ENCODE results near the gene KIAA2012. TPM values are rescaled to one million over a fixed set of nuclear protein-coding genes. Genes with fewer than 3 reads are reported as not detected.

The KIAA2012 gene
- total RNA-seq, 1 donor from 2014 or later, result not detected

GRCh38 chr2:202149155-202149762 is 76.2 kb downstream of the KIAA2012 start:
- TF ChIP-seq CTCF (IDR thresholded peaks at IDR 0.05), result no peak
- Mint-ChIP-seq H3K9me3 (no peaks in the 10 kb centered on the region), H3K27me3 (peaks cover 13% of the 10 kb centered on the region), H3K4me3 (no peak overlapping the region), H3K4me1 (no peaks in the 10 kb centered on the region), H3K27ac (no peak overlapping the region), H3K36me3 (ENCODE audit: low read depth) (no peaks in the 10 kb centered on the region)
- ChIA-PET POLR2A (no interaction called here), CTCF (no interaction called here)
- intact Hi-C loops (cut with micrococcal nuclease), result no loop called here
- ATAC-seq (ENCODE audit: low read depth), result no peak
- DNase-seq, result no peak

- no peak overlapping the region for H3K4me3 Mint-ChIP-seq
- peaks cover 13% of the 10 kb centered on the region for H3K27me3 Mint-ChIP-seq
- H3K36me3 Mint-ChIP-seq (ENCODE audit: low read depth), result no peaks in the 10 kb centered on the region
- ATAC-seq (ENCODE audit: low read depth) (no peak), DNase-seq (no peak)
- H3K9me3 Mint-ChIP-seq, result no peaks in the 10 kb centered on the region
- TF ChIP-seq CTCF (IDR thresholded peaks at IDR 0.05), result no peak
- ChIA-PET CTCF (no interaction called here), POLR2A (no interaction called here)
- H3K4me1 Mint-ChIP-seq, result no peaks in the 10 kb centered on the region
- H3K27ac Mint-ChIP-seq, result no peak overlapping the region
- intact Hi-C loops (cut with micrococcal nuclease), result no loop called here
These were observed 76.9 kb downstream of the KIAA2012 start for GRCh38 chr2:202149936-202150335.

GRCh38 chr2:202152104-202152715 is 79.2 kb downstream of the KIAA2012 start:
- no peak for DNase-seq
- Mint-ChIP-seq H3K27me3 (peaks cover 16% of the 10 kb centered on the region), H3K9me3 (no peaks in the 10 kb centered on the region), H3K4me1 (no peaks in the 10 kb centered on the region), H3K4me3 (no peak overlapping the region), H3K36me3 (ENCODE audit: low read depth) (no peaks in the 10 kb centered on the region), H3K27ac (no peak overlapping the region)
- no peak for ATAC-seq (ENCODE audit: low read depth)
- ChIA-PET CTCF (no interaction called here), POLR2A (no interaction called here)
- no peak for TF ChIP-seq CTCF (IDR thresholded peaks at IDR 0.05)
- intact Hi-C loops (cut with micrococcal nuclease), result no loop called here

- ChIA-PET POLR2A (no interaction called here), CTCF (no interaction called here)
- no peak overlapping the region for H3K4me3 Mint-ChIP-seq
- H3K27ac Mint-ChIP-seq, result no peak overlapping the region
- intact Hi-C loops (cut with micrococcal nuclease), result no loop called here
- peaks cover 12% of the 10 kb centered on the region for H3K27me3 Mint-ChIP-seq
- H3K36me3 Mint-ChIP-seq (ENCODE audit: low read depth), result no peaks in the 10 kb centered on the region
- no peaks in the 10 kb centered on the region for H3K4me1 Mint-ChIP-seq
- H3K9me3 Mint-ChIP-seq, result no peaks in the 10 kb centered on the region
- ATAC-seq (ENCODE audit: low read depth), result no peak
- DNase-seq, result no peak
- no peak for TF ChIP-seq CTCF (IDR thresholded peaks at IDR 0.05)
These were observed 81.6 kb downstream of the KIAA2012 start for GRCh38 chr2:202154613-202155012.

GRCh38 chr2:202157211-202157990 is 84.3 kb downstream of the KIAA2012 start:
- no peaks in the 10 kb centered on the region for H3K36me3 Mint-ChIP-seq (ENCODE audit: low read depth)
- no peaks in the 10 kb centered on the region for H3K4me1 Mint-ChIP-seq
- H3K27ac Mint-ChIP-seq, result no peak overlapping the region
- no peak overlapping the region for H3K4me3 Mint-ChIP-seq
- H3K27me3 Mint-ChIP-seq, result peaks cover 9% of the 10 kb centered on the region
- H3K9me3 Mint-ChIP-seq, result no peaks in the 10 kb centered on the region
- ChIA-PET CTCF (no interaction called here), POLR2A (no interaction called here)
- DNase-seq (no peak), ATAC-seq (ENCODE audit: low read depth) (no peak)
- intact Hi-C loops (cut with micrococcal nuclease), result no loop called here
- TF ChIP-seq CTCF (IDR thresholded peaks at IDR 0.05), result no peak

All from activated B cell treated with CpG ODN at 0.5 μM for 24 hours (primary cell).